ENCODE results near the gene NPNT.
A peak's percentile ranks its signal among the peaks of the same experiment; 100 is the strongest.
"Not testable (repeated sequence)": the region's sequence is repeated elsewhere in the genome, so short reads cannot be mapped to it uniquely, and the experiment has no call there.

Gene NPNT, protein sequence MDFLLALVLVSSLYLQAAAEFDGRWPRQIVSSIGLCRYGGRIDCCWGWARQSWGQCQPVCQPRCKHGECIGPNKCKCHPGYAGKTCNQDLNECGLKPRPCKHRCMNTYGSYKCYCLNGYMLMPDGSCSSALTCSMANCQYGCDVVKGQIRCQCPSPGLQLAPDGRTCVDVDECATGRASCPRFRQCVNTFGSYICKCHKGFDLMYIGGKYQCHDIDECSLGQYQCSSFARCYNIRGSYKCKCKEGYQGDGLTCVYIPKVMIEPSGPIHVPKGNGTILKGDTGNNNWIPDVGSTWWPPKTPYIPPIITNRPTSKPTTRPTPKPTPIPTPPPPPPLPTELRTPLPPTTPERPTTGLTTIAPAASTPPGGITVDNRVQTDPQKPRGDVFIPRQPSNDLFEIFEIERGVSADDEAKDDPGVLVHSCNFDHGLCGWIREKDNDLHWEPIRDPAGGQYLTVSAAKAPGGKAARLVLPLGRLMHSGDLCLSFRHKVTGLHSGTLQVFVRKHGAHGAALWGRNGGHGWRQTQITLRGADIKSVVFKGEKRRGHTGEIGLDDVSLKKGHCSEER

DNA sequence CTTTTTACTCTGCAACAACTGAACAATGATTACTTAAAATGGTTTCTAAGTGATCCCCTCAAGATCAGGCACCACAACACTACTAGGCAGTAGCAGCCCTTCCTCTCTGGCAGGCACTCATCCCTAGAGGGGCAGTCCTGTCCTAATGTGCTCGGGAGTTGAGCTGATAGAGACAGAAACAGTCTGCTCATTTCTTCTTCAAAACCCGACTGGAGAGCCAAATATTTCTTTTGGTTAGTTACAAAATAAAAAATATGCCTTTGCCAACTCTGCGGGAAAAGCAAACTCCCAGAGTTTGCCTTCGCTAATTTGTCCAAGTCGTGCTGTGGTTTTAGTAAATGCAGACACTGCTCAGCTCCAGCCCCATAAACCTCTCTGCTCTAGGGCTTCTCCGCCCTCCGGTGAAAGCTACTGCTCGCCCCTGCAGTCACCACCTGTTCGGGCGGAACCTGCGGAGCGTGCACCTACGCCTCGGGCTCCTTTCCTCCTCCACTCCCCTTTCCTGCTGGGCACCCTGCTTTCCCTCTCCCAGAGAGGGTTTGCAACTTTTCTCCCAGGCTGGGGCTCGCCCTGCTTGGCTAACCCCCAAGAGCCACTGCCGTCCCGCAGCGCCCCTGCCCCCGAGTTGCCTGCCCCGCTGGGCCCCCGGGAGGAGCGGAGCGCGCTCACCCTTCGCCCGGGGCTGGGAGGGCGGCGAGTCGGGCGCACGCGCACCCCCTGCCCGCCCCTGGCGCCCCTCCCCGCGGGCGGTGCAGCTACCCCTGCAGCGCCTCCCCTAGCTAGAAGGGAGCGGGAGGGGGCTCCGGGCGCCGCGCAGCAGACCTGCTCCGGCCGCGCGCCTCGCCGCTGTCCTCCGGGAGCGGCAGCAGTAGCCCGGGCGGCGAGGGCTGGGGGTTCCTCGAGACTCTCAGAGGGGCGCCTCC lies at the start of gene NPNT:
NPNT (plus strand) TSS at position 812 of the 923 bp plus-strand sequence. CDS start 182 bp downstream, outside the sequence.
- peak; percentile 49 for DNase-seq

DNA sequence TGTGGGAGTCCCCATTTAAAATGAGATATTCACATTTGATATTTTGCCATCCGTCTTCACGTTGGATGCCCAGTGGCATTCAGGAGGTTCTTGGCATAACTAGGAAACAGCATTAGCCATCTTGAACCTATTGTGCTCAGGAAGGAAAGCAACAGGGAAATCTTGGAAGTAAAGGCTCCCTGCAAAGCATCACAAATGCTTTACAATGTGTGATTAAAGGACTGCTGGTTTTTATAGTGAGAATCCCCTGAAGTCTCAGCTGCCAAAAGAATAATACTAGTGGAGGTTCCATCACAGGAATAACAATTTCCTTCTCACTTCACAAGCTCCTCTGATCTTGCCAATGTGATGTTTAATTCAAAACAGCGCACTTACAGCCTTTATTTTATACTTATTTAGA lies 49.7 kb upstream of the NPNT start:
- no peak for DNase-seq

DNA sequence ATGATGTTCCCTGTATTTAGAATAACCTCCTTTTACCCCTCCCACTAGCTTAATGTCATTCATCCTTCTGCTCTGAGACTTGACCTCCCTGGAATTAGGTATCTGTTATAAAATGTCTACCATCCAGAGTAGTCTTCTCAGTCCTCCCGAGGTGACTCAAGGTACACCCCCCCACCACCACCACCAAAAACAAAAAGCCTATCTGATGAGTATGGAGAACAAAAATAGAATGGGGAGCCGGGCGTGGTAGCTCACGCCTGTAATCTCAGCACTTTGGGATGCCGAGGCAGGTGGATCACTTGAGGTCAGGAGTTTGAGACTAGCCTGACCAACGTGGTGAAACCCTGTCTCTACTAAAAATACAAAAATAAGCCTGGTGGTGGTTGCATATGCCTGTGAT lies 46.9 kb upstream of the NPNT start:
- DNase-seq: not testable (repeated sequence)

DNA sequence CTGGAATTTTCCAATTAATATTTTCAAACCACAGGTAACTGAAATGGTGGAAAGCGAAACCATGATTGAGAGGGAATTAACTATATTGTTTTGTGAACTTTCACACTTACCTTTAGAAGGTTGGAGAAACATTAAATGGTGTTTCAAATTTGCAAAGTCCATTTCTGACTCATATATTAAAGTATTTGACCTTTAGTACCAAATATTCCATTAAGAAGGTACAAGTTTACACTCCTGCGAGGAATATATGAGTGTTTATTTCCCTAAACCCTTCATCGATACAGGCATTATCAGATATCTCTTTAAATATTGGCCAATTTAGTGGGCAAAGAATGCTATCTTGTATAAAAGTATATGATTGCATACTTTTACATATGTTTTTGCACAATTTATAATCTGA lies 44.1 kb upstream of the NPNT start:
- DNase-seq: no peak

DNA sequence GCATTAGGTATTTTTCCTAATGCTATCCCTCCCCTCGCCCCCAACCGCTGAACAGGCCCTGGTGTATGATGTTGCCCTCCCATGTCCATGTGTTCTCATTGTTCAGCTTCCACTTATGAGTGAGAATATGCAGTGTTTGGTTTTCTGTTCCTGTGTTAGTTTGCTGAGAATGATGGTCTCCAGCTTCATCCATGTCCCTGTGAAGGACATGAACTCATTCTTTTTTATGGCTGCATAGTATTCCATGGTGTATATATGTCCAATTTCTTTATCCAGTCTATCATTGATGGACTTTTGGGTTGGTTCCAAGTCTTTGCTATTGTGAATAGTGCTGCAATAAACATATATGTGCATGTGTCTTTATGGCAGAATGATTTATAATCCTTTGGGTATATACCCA lies 43.0 kb upstream of the NPNT start:
- DNase-seq: not testable (repeated sequence)

DNA sequence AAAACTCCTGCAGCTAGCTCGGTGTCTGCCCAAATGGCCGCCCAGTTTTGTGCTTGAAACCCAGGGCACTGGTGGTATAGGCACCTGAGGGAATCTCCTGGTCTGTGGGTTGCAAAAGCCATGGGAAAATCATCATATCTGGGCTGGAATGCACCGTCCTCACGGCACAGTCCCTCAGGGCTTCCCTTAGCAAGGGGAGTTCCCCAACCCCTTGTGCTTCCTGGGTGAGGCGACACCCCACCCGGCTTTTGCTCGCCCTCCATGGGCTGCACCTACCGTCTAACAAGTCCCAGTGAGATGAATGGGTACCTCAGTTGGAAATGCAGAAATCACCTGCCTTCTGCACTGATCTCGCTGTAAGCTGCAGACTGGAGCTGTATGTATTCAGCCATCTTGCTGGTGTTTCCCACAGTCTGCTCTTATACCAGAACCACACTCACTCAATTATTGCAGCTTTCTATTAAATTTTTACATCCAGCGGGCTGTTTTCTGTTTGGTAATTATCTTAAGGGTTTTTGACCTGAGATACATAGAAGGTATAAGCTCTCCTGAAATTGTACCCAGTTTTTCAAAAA lies 36.7 kb upstream of the NPNT start:
- no peak for DNase-seq

DNA sequence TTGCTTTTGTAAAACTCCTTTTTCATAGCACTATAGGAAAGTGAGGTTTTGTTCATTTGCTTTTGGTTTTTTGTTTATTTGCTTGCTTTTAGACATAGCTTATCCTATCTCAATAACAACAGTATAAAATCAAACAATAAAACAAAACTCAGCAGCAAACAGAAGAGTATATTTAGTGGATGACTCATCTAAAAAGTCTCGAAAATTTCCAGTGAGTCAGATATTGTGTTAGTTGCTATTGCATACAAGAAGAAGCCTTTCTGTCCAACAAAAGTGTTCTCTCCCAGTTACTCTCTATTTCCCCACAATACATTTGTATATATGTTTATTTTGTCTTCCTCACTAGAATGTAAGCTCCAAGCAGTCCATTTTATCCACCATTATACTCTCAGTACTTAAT lies 36.0 kb upstream of the NPNT start:
- DNase-seq: no peak

DNA sequence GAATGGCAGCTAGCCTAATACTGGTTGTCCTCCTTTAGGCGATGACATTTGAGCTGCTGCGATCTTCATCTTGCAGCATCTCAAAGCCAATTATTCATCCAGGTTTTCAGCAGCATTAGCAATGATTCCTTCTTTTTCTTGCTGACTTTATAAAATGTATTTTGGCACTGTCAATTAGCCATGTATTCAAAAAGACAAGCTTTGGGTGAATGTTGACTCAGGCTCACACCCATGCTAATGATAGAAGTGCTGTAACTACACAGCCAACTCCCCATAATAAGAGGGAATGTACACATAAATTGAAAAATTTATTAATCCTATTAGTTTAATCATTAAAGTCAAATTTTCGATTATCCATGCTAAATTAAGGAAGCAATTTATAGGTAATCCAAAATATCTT lies 24.3 kb upstream of the NPNT start:
- DNase-seq: no peak

DNA sequence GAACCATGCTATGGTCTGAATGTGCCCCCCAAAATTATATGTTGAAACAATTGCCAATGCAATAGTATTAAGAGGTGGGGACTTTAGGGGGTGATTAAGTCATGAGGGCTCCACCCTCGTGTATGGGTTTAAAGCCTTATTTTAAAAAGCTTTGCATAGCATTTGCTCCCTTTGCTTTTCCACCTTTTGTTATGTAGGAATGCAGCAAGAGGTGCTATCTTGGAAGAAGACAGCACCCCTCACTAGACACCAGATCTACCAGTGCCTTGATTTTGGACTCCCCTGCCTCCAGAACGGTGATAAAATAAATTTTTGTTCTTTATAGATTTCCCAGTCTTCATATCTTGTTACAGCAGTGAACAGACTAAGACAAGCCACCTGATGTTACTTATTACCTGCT lies 23.3 kb upstream of the NPNT start:
- no peak for DNase-seq

DNA sequence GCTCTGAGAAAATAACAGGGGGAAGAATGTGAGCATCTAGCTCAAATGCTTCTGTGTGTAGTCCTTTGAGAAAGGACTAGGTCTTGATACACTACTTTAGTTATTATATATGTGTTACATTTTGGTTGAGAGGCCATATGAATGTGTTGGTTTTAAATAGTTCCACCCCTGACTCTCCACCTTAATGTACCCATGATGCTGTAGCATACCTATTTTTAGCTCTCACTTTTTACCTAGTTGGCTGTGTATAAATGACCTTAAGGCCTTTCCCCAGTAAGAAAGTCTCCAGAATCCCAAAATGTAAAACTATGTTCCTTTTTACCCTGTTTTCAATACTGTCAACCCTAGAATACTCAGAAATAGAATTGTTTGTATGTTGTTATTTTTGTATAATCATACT lies 20.0 kb upstream of the NPNT start:
- no peak for DNase-seq

DNA sequence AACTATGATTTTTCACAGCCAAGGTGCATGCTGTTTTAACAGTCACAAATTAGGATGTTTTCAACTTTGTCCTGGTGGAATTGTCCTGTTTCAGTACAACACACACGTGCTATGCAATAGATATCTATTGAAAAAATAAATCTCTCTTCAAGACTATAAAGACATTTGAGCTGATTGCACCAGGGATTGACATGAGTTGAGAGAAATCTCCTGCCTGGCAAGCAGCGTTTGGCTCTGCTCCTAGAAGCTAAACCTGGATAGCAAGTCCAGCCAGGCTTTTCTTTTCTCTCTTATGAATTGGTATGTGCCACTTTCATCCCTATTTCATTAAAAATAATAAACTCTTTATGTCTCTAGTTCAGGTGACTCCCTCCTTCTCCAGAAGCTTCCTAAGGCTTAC lies 16.6 kb upstream of the NPNT start:
- DNase-seq: no peak

DNA sequence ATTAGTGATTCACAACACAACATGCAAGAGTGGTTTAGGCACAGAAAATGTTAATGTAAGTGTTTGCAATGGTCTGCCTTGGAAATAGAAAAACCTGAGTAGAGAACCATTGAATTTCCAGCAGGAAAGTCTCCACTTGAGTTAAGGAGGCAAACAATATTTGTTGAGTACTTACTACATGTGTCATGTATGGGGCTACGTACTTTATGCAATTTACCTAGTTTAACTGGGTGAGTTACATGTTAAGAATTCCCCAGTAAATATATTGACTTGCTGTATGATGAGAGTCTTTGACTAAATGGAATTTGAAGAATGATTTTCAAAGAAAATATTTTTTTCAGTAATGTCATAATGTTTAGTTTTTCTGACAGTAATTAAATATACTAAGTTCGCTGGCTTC lies 7.8 kb upstream of the NPNT start:
- no peak for DNase-seq

DNA sequence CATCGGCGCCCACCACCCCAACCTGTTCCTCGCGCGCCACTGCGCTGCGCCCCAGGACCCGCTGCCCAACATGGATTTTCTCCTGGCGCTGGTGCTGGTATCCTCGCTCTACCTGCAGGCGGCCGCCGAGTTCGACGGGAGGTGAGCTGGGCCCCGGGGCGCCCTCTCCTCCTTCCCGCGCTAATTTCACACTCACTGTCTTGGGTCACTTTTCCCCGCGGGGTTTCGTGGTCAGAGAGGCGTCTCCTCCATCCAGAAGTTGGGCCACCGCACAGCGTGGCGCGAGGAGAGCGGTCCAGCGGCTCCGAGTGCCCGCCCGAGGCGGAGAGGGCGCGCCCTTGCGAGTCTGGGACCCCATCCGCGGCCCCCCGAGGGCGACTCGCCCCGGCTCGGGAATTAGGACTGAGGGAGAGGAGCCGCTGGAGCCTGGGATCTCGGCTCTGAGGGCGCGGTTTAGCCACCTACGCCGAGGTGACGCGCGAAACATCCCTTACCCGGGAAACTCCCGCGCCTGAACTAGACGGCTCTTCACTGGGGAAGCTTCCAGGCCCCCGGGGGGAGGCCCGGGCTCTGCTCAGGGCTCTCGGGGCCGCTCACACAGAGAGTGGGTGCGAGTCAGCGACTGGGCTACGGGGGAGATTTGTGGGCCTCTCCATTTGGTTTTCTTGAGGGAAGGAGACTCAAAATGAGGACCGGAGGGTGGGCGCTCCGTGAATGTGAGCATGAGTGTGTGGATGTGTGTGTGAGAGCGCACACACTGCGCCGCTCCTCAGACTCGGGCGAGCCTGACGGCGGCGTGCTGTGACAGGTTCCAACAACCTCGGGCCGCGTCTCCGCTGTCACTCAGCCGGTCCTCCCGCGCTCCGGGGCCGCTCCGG lies 551 bp downstream of the NPNT start:
- DNase-seq: peak; percentile 57

DNA sequence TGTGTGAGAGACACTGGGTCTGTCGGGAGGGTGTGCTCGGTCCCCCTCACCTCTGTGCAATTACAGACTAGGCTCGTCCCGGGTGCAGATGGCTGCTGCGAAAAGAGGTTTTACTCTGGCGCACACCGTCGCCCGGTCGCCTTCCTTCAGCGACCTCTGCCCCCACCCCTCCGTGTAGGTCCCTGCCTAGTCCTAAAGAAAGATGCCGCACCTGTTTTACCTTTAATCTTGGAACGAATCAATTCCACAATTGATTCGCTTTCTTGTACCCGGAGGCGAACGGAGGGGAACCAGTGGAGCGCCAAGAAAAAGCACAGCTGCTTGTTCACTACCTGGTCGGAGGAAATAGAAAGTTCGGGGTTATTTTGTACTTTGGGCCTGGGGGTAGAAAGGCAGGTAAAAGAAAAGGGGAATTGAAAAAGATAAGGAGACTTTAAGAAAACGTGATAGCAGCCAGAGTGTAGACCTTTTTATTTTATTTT lies 1.2 kb downstream of the NPNT start:
- no peak for DNase-seq

DNA sequence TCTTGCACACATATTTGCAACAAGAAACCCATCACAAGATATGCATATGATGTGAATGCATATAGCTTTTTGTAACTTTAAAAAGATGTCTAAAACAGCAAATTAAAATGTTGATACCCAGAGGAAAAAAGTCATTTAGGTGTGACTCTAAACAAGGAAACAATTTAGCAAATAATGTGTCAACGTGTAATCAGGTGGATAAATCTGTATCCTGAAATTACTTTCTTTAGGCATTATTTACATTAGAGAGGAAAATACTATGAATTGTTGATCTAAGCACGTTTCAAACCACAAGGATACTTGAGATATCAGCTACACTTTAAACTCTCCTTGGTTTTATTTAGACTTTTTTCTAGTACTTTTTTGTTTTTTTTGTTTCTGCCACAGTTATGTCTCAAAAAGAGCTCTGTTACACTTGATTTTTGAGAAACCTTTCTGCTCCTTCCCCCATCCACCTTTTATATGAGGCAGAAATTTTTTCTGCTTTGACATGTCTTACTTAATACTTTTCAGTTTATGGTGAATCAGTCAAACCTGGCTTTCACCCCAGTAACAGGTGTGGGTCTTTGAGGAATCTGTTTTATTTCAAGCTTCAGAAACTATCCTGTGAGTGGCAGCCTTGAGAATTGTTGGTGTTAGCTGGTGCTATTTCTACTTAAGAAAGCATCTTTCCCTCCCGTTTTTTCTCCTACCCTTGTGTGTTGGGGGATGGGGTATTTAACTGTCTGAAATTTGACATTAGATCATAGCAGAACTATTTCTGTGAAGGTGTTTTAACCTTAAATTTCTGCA lies 1.9 kb downstream of the NPNT start:
- DNase-seq: no peak

DNA sequence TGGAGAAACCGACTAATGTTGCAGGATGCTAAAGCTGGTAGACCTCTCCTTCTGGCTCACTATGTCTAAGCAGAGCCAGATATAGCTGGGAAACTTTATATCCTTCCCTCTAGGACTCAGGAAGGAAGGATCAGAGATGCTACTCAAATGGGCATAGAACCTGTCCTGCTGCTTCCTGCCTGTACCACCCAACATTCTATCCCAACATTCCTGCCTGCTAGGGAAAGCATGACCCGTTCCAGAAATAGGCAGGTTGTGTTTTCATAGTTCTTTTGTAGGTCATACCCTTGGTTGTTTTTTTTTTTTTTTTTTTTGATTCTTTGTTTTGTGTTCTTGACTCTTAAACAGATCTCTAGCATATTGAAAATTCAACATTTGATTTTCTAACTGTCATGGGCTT lies 5.3 kb downstream of the NPNT start:
- no peak for DNase-seq

DNA sequence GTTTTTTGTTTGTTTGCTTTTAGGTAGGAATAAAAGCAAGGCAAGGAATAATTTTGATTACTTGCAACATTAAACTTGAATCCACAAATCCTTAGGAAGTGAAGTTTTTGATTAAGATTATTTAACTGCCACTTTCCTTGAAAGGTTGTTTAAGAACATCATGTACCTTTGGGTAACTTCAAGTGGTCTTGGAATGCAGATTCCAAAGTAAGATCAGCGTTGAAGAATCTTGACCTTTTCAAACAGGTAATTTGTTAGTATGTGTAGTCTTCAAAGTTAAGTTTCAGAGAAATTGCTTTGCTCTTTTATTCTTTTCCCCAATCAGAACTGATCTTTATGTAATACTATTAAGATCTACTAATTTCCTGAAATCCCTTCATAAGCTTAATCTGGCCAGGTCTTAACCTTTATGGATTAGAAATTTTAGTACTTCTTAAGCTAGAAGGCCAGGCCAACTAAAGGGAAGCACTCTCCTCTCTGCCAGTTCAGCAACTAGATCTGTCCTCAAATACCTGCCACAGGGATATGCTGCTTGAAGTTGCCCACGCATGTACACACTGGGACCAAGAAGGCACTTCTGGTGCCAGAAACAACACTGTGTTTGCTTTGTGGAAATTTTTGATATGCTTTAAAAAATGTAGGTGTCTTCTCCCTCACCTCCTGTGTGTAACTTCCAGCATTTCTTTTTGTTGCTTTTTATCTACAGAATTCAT lies 7.4 kb downstream of the NPNT start:
- DNase-seq: no peak

DNA sequence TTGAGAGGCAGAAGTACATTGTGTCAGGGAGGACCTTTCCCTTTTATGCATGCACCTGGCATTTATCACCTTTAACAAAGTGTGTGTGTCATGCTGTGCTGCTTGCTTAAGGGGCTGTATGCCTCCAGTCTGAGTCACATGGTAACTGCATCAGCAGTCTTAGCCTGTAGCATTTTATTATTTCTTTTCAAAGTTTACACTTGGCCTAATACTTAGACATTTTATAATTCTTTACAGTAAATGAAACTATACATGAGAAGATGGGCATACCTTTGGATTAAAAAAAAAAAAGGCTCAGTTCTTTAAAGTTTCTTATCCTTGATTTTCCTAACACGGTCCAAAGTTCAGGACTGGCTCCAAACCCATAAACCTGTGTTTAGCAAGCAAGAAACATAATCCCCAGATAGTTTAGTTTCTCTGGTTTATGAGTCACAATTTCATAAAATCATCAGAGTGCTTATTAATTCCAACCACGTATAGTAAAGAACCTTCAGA lies 14.6 kb downstream of the NPNT start:
- DNase-seq: no peak

DNA sequence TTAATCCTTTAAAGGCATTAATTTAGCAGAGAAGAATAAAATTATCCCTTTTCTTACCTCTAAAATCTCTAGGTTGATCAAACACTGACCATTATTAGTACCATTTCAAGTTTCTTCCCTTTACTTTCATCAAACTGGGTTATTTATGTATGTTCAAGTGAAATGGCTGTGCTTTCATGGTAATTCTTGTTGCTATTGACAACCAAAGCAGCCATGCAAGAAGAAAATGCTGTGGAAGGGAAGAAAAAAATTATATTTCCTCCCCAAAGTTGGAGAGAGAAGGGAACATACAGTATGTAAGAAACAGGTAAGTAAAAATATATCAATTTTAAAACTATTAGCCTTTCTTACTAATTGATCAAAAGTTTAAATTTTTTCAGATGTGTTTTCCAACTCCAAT lies 16.2 kb downstream of the NPNT start:
- no peak for DNase-seq

DNA sequence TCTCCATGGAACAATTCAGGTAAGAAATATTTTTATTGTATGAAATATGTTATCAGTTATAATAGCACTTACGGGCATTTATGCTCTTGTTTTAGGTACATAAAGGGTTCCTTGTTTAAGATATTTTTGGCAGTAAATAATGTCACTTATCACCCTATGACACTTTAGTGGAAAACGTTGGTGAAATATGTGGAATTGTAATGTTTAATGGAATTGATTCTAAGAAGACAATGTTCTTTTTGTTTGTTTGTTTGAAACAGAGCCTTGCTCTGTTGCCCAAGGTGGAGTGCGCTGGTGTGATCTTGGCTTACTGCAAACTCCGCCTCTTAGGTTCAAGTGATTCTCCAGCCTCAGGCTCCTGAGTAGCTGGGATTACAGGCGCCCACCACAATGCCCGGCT lies 17.4 kb downstream of the NPNT start:
- DNase-seq: no peak

Data from left hindlimb (tissue), 1 donor.